ENCODE results near the gene ZNF469.

- no peak for TF ChIP-seq POLR2AphosphoS5 (IDR thresholded peaks at IDR 0.05; ENCODE audit: borderline replicate concordance, low read depth, low read length)
- no peak for TF ChIP-seq FOXP2 (optimal IDR thresholded peaks at IDR 0.05; ENCODE audit: control extremely low read depth, extremely low read length, insufficient read depth)
Observed at GRCh38 chr16:88351491-88352101, 31.2 kb upstream of the ZNF469 start.

Measured in SK-N-MC (cell line).